Panc1 (cell line): ENCODE measurements around the gene CLMN. TPM values are rescaled to one million over a fixed set of nuclear protein-coding genes. Genes with fewer than 3 reads are reported as not detected.

ENCODE experiments used
- ATAC-seq: fragments of 200-7000 bp; cut with Tn5 transposase; 2 replicates; pipeline ENCODE4 v1.9.1; 2020; ENCODE audit warnings: mild to moderate bottlenecking, moderate library complexity
- BruUV-seq: library from RNA; stranded (reverse); fragments of 400-500 nt; replicated peaks from 2 replicates; lab custom pipeline; 2021; lab: Mats Ljungman, UMichigan
- CTCF ChIA-PET: fragments of 300-600 bp; sonication (Branson Sonifier 250); formaldehyde crosslinking; loops from one replicate; lab custom pipeline; 2022; ENCODE audit warnings: antibody characterized with exemption; lab: Charles Lee
- POLR2A ChIA-PET: fragments of 300-600 bp; sonication (Branson Sonifier 250); formaldehyde crosslinking; loops from one replicate; lab custom pipeline; 2022; ENCODE audit warnings: antibody characterized with exemption; lab: Charles Lee
- DNase-seq: peaks from one replicate; pipeline ENCODE4 v3.0.0-alpha.2; 2010; ENCODE audit warnings: low read depth, low spot score
- H3K27ac ChIP-seq: 2 replicates; pipeline ENCODE4 v1.5.1; 2011; ENCODE audit warnings: mild to moderate bottlenecking, low read length, inconsistent platforms
- H3K27me3 ChIP-seq: fragments of 200-500 bp; sonication (Bioruptor generic); 2 replicates; pipeline ENCODE4 v1.6.0; 2014; ENCODE audit warnings: low read length, inconsistent platforms; ENCODE audit not compliant: control insufficient read depth, insufficient read depth
- H3K36me3 ChIP-seq: fragments of 200-500 bp; sonication (Bioruptor generic); 2 replicates; pipeline ENCODE4 v1.5.1; 2014; ENCODE audit warnings: inconsistent platforms, mild to moderate bottlenecking, low read length, moderate library complexity; ENCODE audit not compliant: control insufficient read depth, insufficient read depth
- H3K4me1 ChIP-seq: 2 replicates; pipeline ENCODE4 v1.5.1; 2011; ENCODE audit warnings: inconsistent platforms, mild to moderate bottlenecking, low read length, moderate library complexity; ENCODE audit not compliant: control insufficient read depth, insufficient read depth
- H3K4me3 ChIP-seq, 2 experiments: 2 replicates each; pipeline ENCODE4 v1.5.1; 2011 to 2012; ENCODE audit warnings: low read depth in 2 of 2, low read length in 2 of 2, mild to moderate bottlenecking in 2 of 2, inconsistent platforms in 1 of 2, moderate library complexity in 1 of 2
- H3K9me3 ChIP-seq: fragments of 200-500 bp; sonication (Bioruptor generic); 2 replicates; pipeline ENCODE4 v1.5.1; 2014; ENCODE audit warnings: low read depth, mild to moderate bottlenecking, inconsistent platforms, low read length, moderate library complexity; ENCODE audit not compliant: control insufficient read depth, insufficient read depth
- CTCF ChIP-seq: fragments of 450-650 bp; IDR thresholded peaks from 2 replicates; pipeline ENCODE4 v1.5.1; 2017; ENCODE audit warnings: mild to moderate bottlenecking
- POLR2AphosphoS5 ChIP-seq: IDR thresholded peaks from 2 replicates; pipeline ENCODE4 v1.6.1; 2012; ENCODE audit warnings: mild to moderate bottlenecking, low read depth, low read length, moderate library complexity
- REST ChIP-seq, 2 experiments: IDR thresholded peaks; 2 replicates each; pipeline ENCODE4 v1.6.1; 2011 to 2012; ENCODE audit warnings: low read depth in 2 of 2, control low read depth in 1 of 2, low read length in 1 of 2, mild to moderate bottlenecking in 1 of 2, moderate library complexity in 1 of 2; ENCODE audit not compliant: insufficient read depth in 1 of 2
- SIN3A ChIP-seq: IDR thresholded peaks from 2 replicates; pipeline ENCODE4 v1.6.1; 2012; ENCODE audit warnings: low read depth, mild to moderate bottlenecking, low read length, moderate library complexity, borderline replicate concordance; ENCODE audit not compliant: insufficient read depth
- TCF7L2 ChIP-seq: IDR thresholded peaks from 2 replicates; pipeline ENCODE4 v1.6.1; 2011; ENCODE audit warnings: mild to moderate bottlenecking, low read depth, low read length, inconsistent platforms
- in situ Hi-C: cut with HindIII; loops from 2 replicates; pipeline ENCODE4 v1.10.0; 2016; ENCODE audit warnings: low sequenced_read_pairs, low pct_unique_long_range_greater_than_20kb
- intact Hi-C: fragments of 100-400 bp; cut with micrococcal nuclease; formaldehyde crosslinking; loops from one replicate; pipeline ENCODE4 v1.10.0; 2022; ENCODE audit not compliant: unreplicated experiment
- total RNA-seq: library from RNA; stranded (reverse); gene quantifications from one replicate; pipeline ENCODE4 v1.2.1, GENCODE V29; 2021; ENCODE audit not compliant: unreplicated experiment

The CLMN gene
- total RNA-seq, 1 experiment from 2014 or later = 34.9 TPM

- Histone ChIP-seq H3K4me3 (no peak overlapping the region), H3K27ac (no peak overlapping the region), H3K36me3 (no peaks in the 10 kb centered on the region), H3K27me3 (no peaks in the 10 kb centered on the region), H3K9me3 (no peaks in the 10 kb centered on the region), H3K4me1 (peaks cover 23% of the 10 kb centered on the region)
- POLR2A ChIA-PET = no interaction called here
- TF ChIP-seq REST (IDR thresholded peaks at IDR 0.05; ENCODE audit: insufficient read depth in 1 of 2, low read depth in 2 of 2, low read length in 1 of 2) (no peak), TCF7L2 (no peak), POLR2AphosphoS5 (no peak), CTCF (no peak), SIN3A (no peak)
- ATAC-seq (no peak), DNase-seq (no peak)
- in situ Hi-C loops = no loop called here
- intact Hi-C loops = no loop called here
- CTCF ChIA-PET = no interaction called here
- no TSS peak for BruUV-seq
These were observed 22.7 kb downstream of the CLMN start for GRCh38 chr14:95296966-95297365.

GRCh38 chr14:95295600-95296376 is 23.9 kb downstream of the CLMN start:
- ATAC-seq = no peak
- no peak for DNase-seq
- H3K27me3 ChIP-seq = no peaks in the 10 kb centered on the region
- in situ Hi-C loops = no loop called here
- no peaks in the 10 kb centered on the region for H3K9me3 ChIP-seq
- ChIA-PET CTCF (no interaction called here), POLR2A (no interaction called here)
- no peak overlapping the region; the same call in 1 of the 2 replicates for H3K27ac ChIP-seq
- TF ChIP-seq CTCF (no peak), TCF7L2 (no peak), REST (IDR thresholded peaks at IDR 0.05; ENCODE audit: insufficient read depth in 1 of 2, low read depth in 2 of 2, low read length in 1 of 2) (no peak), POLR2AphosphoS5 (no peak), SIN3A (no peak)
- H3K4me3 ChIP-seq = no peak overlapping the region
- peaks cover 29% of the 10 kb centered on the region for H3K4me1 ChIP-seq
- H3K36me3 ChIP-seq = no peaks in the 10 kb centered on the region
- BruUV-seq = no TSS peak
- intact Hi-C loops = no loop called here
